ENCODE data around the gene OCA2.

OCA2 gene

GRCh38 chr15:27937851-27938250 lies 161.3 kb downstream of the OCA2 start:
- TF ChIP-seq TAF1 (IDR thresholded peaks at IDR 0.05; ENCODE audit: borderline replicate concordance, insufficient read depth, low read length) (no peak), SIN3A (IDR thresholded peaks at IDR 0.05; ENCODE audit: borderline replicate concordance, insufficient read depth, low read length) (no peak), REST (IDR thresholded peaks at IDR 0.05; ENCODE audit: insufficient read depth in 1 of 2, low read depth in 2 of 2, low read length in 2 of 2) (no peak)

GRCh38 chr15:27936164-27936563 lies 163.0 kb downstream of the OCA2 start:
- no peak for TF ChIP-seq FOXP2 (optimal IDR thresholded peaks at IDR 0.05; ENCODE audit: borderline replicate concordance, extremely low read depth, extremely low read length, insufficient read depth)
- TF ChIP-seq SIN3A (IDR thresholded peaks at IDR 0.05; ENCODE audit: borderline replicate concordance, insufficient read depth, low read length) = no peak
- TF ChIP-seq POLR2AphosphoS5 (IDR thresholded peaks at IDR 0.05; ENCODE audit: low read depth, low read length) = no peak
- no peak for TF ChIP-seq REST (IDR thresholded peaks at IDR 0.05; ENCODE audit: insufficient read depth in 1 of 2, low read depth in 2 of 2, low read length in 2 of 2)
- TF ChIP-seq TAF1 (IDR thresholded peaks at IDR 0.05; ENCODE audit: borderline replicate concordance, insufficient read depth, low read length) = no peak

- TF ChIP-seq POLR2AphosphoS5 (IDR thresholded peaks at IDR 0.05; ENCODE audit: low read depth, low read length) (no peak), REST (IDR thresholded peaks at IDR 0.05; ENCODE audit: insufficient read depth in 1 of 2, low read depth in 2 of 2, low read length in 2 of 2) (no peak), SIN3A (IDR thresholded peaks at IDR 0.05; ENCODE audit: borderline replicate concordance, insufficient read depth, low read length) (no peak), FOXP2 (optimal IDR thresholded peaks at IDR 0.05; ENCODE audit: borderline replicate concordance, extremely low read depth, extremely low read length, insufficient read depth) (no peak)
Measured at GRCh38 chr15:27935328-27935727, 163.8 kb downstream of the OCA2 start.

- TF ChIP-seq POLR2AphosphoS5 (IDR thresholded peaks at IDR 0.05; ENCODE audit: low read depth, low read length) = no peak
- TF ChIP-seq TAF1 (IDR thresholded peaks at IDR 0.05; ENCODE audit: borderline replicate concordance, insufficient read depth, low read length) = no peak
- TF ChIP-seq FOXP2 (optimal IDR thresholded peaks at IDR 0.05; ENCODE audit: borderline replicate concordance, extremely low read depth, extremely low read length, insufficient read depth) = no peak
- no peak for TF ChIP-seq REST (IDR thresholded peaks at IDR 0.05; ENCODE audit: insufficient read depth in 1 of 2, low read depth in 2 of 2, low read length in 2 of 2)
- TF ChIP-seq SIN3A (IDR thresholded peaks at IDR 0.05; ENCODE audit: borderline replicate concordance, insufficient read depth, low read length) = no peak
Measured at GRCh38 chr15:27934782-27935181, 164.3 kb downstream of the OCA2 start.

GRCh38 chr15:27933562-27933961 lies 165.6 kb downstream of the OCA2 start:
- TF ChIP-seq SIN3A (IDR thresholded peaks at IDR 0.05; ENCODE audit: borderline replicate concordance, insufficient read depth, low read length) (no peak), REST (IDR thresholded peaks at IDR 0.05; ENCODE audit: insufficient read depth in 1 of 2, low read depth in 2 of 2, low read length in 2 of 2) (no peak), TAF1 (IDR thresholded peaks at IDR 0.05; ENCODE audit: borderline replicate concordance, insufficient read depth, low read length) (no peak), FOXP2 (optimal IDR thresholded peaks at IDR 0.05; ENCODE audit: borderline replicate concordance, extremely low read depth, extremely low read length, insufficient read depth) (no peak), POLR2AphosphoS5 (IDR thresholded peaks at IDR 0.05; ENCODE audit: low read depth, low read length) (no peak)

Data from PFSK-1 (cell line).